Progenitor cell of endocrine pancreas (in vitro differentiated cells): ENCODE data around the gene DISP3. TPM values are rescaled to one million over a fixed set of nuclear protein-coding genes. Genes with fewer than 3 reads are reported as not detected.

ENCODE experiments used
- DNase-seq: peaks from one replicate; pipeline ENCODE4 v3.0.0; 2021; ENCODE audit warnings: low spot score; ENCODE audit not compliant: unreplicated experiment
- H3K27ac Mint-ChIP-seq: 2 replicates; pipeline ENCODE4 v1.8.0; 2021; ENCODE audit warnings: mild to moderate bottlenecking, moderate library complexity, mixed read lengths
- H3K27me3 Mint-ChIP-seq: 2 replicates; pipeline ENCODE4 v1.8.0; 2021; ENCODE audit warnings: mixed read lengths
- H3K36me3 Mint-ChIP-seq: 2 replicates; pipeline ENCODE4 v1.8.0; 2022; ENCODE audit warnings: mixed read lengths; ENCODE audit not compliant: insufficient read depth
- H3K4me1 Mint-ChIP-seq: 2 replicates; pipeline ENCODE4 v1.8.0; 2021; ENCODE audit warnings: low read depth, mixed read lengths
- H3K4me3 Mint-ChIP-seq: 2 replicates; pipeline ENCODE4 v1.8.0; 2021; ENCODE audit warnings: low read depth, mild to moderate bottlenecking, moderate library complexity, mixed read lengths
- H3K9me3 Mint-ChIP-seq: 2 replicates; pipeline ENCODE4 v1.8.0; 2021; ENCODE audit warnings: low read depth, mixed read lengths
- CTCF ChIP-seq: fragments of 200-600 bp; sonication (generic); IDR thresholded peaks from one replicate; pipeline ENCODE4 v1.5.0; 2021; ENCODE audit warnings: antibody characterized with exemption, mild to moderate bottlenecking; ENCODE audit not compliant: unreplicated experiment
- total RNA-seq: library from RNA; stranded (reverse); gene quantifications from 2 replicates; pipeline ENCODE4 v1.2.1, GENCODE V29; 2021

The DISP3 gene
- total RNA-seq, 1 donor from 2014 or later: 5.4 TPM

GRCh38 chr1:11468878-11469277 is 10.1 kb upstream of the DISP3 start:
- no peaks in the 10 kb centered on the region for H3K9me3 Mint-ChIP-seq
- H3K27me3 Mint-ChIP-seq: peaks cover 33% of the 10 kb centered on the region
- no peak overlapping the region for H3K4me3 Mint-ChIP-seq
- no peak for DNase-seq
- H3K36me3 Mint-ChIP-seq: no peaks in the 10 kb centered on the region
- no peak for TF ChIP-seq CTCF
- no peak overlapping the region for H3K27ac Mint-ChIP-seq
- H3K4me1 Mint-ChIP-seq: peaks cover 2% of the 10 kb centered on the region

GRCh38 chr1:11470912-11471311 is 8.0 kb upstream of the DISP3 start:
- Mint-ChIP-seq H3K27ac (peak overlapping the region; percentile 88), H3K4me1 (peaks cover 2% of the 10 kb centered on the region), H3K36me3 (no peaks in the 10 kb centered on the region), H3K4me3 (no peak overlapping the region), H3K27me3 (peaks cover 28% of the 10 kb centered on the region), H3K9me3 (no peaks in the 10 kb centered on the region)
- no peak for TF ChIP-seq CTCF
- no peak for DNase-seq

- Mint-ChIP-seq H3K4me1 (peaks cover 2% of the 10 kb centered on the region), H3K9me3 (no peaks in the 10 kb centered on the region), H3K27me3 (peaks cover 30% of the 10 kb centered on the region), H3K4me3 (no peak overlapping the region), H3K36me3 (no peaks in the 10 kb centered on the region), H3K27ac (no peak overlapping the region)
- no peak for TF ChIP-seq CTCF
- DNase-seq: no peak
Observed at GRCh38 chr1:11471473-11471872, 7.5 kb upstream of the DISP3 start.

GRCh38 chr1:11472284-11472683 is 6.7 kb upstream of the DISP3 start:
- Mint-ChIP-seq H3K4me1 (peaks cover 2% of the 10 kb centered on the region), H3K36me3 (no peaks in the 10 kb centered on the region), H3K4me3 (no peak overlapping the region), H3K27me3 (peaks cover 34% of the 10 kb centered on the region), H3K9me3 (no peaks in the 10 kb centered on the region), H3K27ac (no peak overlapping the region)
- no peak for TF ChIP-seq CTCF
- DNase-seq: no peak

GRCh38 chr1:11472741-11473140 is 6.2 kb upstream of the DISP3 start:
- H3K4me3 Mint-ChIP-seq: no peak overlapping the region
- H3K27me3 Mint-ChIP-seq: peaks cover 35% of the 10 kb centered on the region
- no peak for DNase-seq
- no peaks in the 10 kb centered on the region for H3K36me3 Mint-ChIP-seq
- peaks cover 2% of the 10 kb centered on the region for H3K4me1 Mint-ChIP-seq
- no peak overlapping the region for H3K27ac Mint-ChIP-seq
- TF ChIP-seq CTCF: no peak
- no peaks in the 10 kb centered on the region for H3K9me3 Mint-ChIP-seq
